HUES6 (cell line): Measurements from ENCODE around the gene TMEM202.

Source experiments
- H3K27ac ChIP-seq: 2 replicates; pipeline ENCODE4 v1.7.0; 2013; ENCODE audit warnings: low read depth, mild to moderate bottlenecking, low read length, inconsistent platforms
- H3K27me3 ChIP-seq: 2 replicates; pipeline ENCODE4 v1.6.1; 2013; ENCODE audit warnings: low read length; ENCODE audit not compliant: control insufficient read depth, insufficient read depth
- H3K36me3 ChIP-seq: 2 replicates; pipeline ENCODE4 v1.6.1; 2013; ENCODE audit warnings: low read length; ENCODE audit not compliant: control insufficient read depth, insufficient read depth
- H3K4me1 ChIP-seq: 2 replicates; pipeline ENCODE4 v1.6.1; 2013; ENCODE audit warnings: low read length; ENCODE audit not compliant: control insufficient read depth, insufficient read depth
- H3K4me3 ChIP-seq: 2 replicates; pipeline ENCODE4 v1.5.1; 2013; ENCODE audit warnings: low read depth, low read length
- H3K9ac ChIP-seq: one replicate; pipeline ENCODE4 v1.6.1; 2013; ENCODE audit warnings: mild to moderate bottlenecking, low read length
- H3K9me3 ChIP-seq: 2 replicates; pipeline ENCODE4 v1.6.1; 2013; ENCODE audit warnings: low read depth, low read length; ENCODE audit not compliant: control insufficient read depth, insufficient read depth

The TMEM202 gene

GRCh38 chr15:72397796-72398588, at the start of gene TMEM202:
Gene TMEM202, plus strand, starts transcription at chr15:72398305. Its CDS starts 22 bp downstream, at chr15:72398327.
- H3K4me3 ChIP-seq, result no peak within 1 kb of the TSS
- H3K36me3 ChIP-seq, result no peaks in the 10 kb centered on the region
- no peak within 1 kb of the TSS for H3K27ac ChIP-seq
- H3K27me3 ChIP-seq, result peaks cover 12% of the 10 kb centered on the region; the same call in 1 of the 2 replicates
- H3K9me3 ChIP-seq, result no peaks in the 10 kb centered on the region
- no peak within 1 kb of the TSS for H3K9ac ChIP-seq
- no peaks in the 10 kb centered on the region for H3K4me1 ChIP-seq

DNA sequence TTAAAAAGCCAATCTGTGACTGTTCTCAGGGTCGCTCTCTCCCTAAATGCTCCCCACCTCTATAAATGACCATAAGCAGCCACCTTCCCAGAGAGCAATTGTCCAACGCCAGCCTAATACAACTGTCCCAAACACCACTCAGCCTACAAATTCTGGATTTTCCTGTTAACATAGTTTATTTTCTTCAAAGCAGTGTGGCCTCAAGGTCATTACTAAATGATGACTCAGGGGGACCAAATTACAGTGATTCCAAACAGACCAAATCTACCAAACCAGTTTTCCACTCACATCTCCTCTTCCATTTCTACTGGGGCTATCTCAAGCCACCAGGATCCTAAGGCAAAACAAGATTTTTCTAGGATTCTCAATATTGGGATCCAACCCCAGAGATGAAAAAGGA, 44.8 kb upstream of the TMEM202 start:
- Histone ChIP-seq H3K4me1 (no peaks in the 10 kb centered on the region), H3K4me3 (no peak overlapping the region), H3K9ac (no peak overlapping the region), H3K27me3 (no peaks in the 10 kb centered on the region), H3K36me3 (peaks cover 61% of the 10 kb centered on the region), H3K9me3 (no peaks in the 10 kb centered on the region), H3K27ac (no peak overlapping the region)

DNA sequence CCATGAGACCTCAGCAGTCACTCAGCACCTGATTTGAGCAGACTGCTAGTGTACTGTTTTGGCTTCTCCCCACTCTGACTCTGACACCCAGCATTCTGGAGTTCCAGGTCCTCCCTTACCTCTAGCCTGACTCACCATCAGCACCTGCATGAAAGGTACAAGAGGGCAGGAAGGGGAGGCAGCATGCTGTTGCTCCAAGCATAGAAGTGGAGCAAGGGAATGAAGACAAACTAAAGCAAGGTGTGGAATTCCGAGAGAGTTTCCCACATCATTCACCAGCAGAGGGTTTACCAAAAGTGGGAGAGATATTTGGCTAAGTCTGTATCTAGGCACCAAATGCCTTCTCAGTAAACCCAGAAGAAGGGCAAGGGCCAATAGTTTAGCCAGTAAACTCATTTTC, 43.6 kb upstream of the TMEM202 start:
- peaks cover 49% of the 10 kb centered on the region for H3K36me3 ChIP-seq
- no peaks in the 10 kb centered on the region for H3K27me3 ChIP-seq
- H3K4me3 ChIP-seq, result no peak overlapping the region
- no peak overlapping the region for H3K27ac ChIP-seq
- no peaks in the 10 kb centered on the region for H3K4me1 ChIP-seq
- H3K9ac ChIP-seq, result no peak overlapping the region
- H3K9me3 ChIP-seq, result no peaks in the 10 kb centered on the region

GRCh38 chr15:72358121-72358520, 40.0 kb upstream of the TMEM202 start:
- no peaks in the 10 kb centered on the region for H3K9me3 ChIP-seq
- no peak overlapping the region for H3K4me3 ChIP-seq
- H3K4me1 ChIP-seq, result no peaks in the 10 kb centered on the region
- no peaks in the 10 kb centered on the region for H3K27me3 ChIP-seq
- peaks cover 27% of the 10 kb centered on the region for H3K36me3 ChIP-seq
- no peak overlapping the region for H3K9ac ChIP-seq
- no peak overlapping the region for H3K27ac ChIP-seq

DNA sequence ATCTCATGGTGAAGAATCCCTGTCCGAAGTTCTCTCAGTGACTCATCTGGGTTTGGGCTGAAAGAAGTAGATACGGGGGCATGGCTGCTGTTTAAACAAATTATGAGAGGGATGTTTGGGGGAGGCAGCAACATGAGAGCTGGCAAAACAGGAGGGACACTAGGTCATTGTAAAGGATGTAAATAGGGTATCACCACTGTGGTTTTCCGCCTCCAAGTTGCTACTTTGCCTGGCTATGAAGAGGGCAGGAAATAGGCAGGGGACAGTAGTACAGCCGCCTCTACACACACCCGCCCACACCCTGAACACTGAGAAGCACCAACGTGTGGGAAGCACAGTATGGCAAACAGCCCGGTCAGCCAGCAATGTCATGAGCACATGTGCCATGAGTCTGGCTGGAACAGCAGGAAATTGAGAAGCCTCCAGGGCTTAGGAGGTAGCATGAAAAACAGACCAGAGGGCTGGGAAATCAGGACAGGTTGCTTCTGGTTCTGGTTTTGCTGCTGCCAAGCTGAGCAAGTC, 39.4 kb upstream of the TMEM202 start:
- Histone ChIP-seq H3K9me3 (no peaks in the 10 kb centered on the region), H3K27me3 (no peaks in the 10 kb centered on the region), H3K4me3 (no peak overlapping the region), H3K4me1 (no peaks in the 10 kb centered on the region), H3K27ac (no peak overlapping the region), H3K9ac (no peak overlapping the region), H3K36me3 (peaks cover 21% of the 10 kb centered on the region)

DNA sequence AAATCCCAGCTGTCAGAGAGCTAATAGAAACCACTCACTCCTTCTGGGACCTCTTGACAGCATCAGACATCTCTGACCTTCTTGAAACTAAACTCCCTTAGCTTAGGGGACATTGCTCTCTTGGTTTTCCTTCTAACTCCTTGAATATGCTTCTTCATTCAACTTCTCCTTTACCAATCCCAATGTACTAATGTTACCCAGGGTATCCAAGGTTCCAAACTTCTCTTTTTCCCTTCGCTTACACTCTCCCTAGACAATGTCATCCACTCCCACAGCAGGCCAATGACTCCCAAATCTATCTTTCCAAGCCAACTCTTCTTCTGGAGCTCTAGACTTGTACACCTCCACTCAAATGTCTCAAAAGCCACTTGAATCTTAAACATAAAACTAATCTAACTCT, 36.9 kb upstream of the TMEM202 start:
- Histone ChIP-seq H3K27me3 (no peaks in the 10 kb centered on the region), H3K4me3 (no peak overlapping the region), H3K9ac (no peak overlapping the region), H3K36me3 (peaks cover 6% of the 10 kb centered on the region), H3K27ac (no peak overlapping the region), H3K4me1 (no peaks in the 10 kb centered on the region), H3K9me3 (no peaks in the 10 kb centered on the region)

- H3K4me3 ChIP-seq, result no peak overlapping the region
- no peaks in the 10 kb centered on the region for H3K4me1 ChIP-seq
- no peak overlapping the region for H3K27ac ChIP-seq
- H3K27me3 ChIP-seq, result no peaks in the 10 kb centered on the region
- H3K9me3 ChIP-seq, result no peaks in the 10 kb centered on the region
- H3K36me3 ChIP-seq, result peaks cover 6% of the 10 kb centered on the region
- no peak overlapping the region for H3K9ac ChIP-seq
Observed at GRCh38 chr15:72365844-72366243, 32.3 kb upstream of the TMEM202 start.

GRCh38 chr15:72368325-72368724, 29.8 kb upstream of the TMEM202 start:
- H3K9ac ChIP-seq, result no peak overlapping the region

DNA sequence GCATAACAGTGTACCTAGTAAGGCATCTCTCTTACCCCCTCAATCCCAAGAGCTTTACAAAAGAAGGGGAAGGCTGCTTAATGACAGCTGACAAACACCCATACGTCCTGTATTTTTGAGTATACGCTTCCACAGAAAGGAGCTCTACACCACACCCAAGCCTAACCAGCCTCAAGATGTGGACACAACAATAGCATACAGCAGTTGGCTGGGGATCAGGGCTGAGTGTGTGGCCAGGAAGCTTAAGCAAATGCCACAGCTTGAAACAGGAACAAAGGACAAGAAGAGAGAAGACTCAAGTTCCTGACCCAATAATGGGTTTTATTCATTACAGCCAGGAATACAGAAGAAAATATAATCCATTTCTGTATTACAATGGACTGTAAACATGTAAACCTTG, 29.2 kb upstream of the TMEM202 start:
- Histone ChIP-seq H3K27ac (no peak overlapping the region), H3K4me1 (no peaks in the 10 kb centered on the region), H3K9me3 (no peaks in the 10 kb centered on the region), H3K36me3 (peaks cover 6% of the 10 kb centered on the region), H3K27me3 (no peaks in the 10 kb centered on the region), H3K9ac (no peak overlapping the region), H3K4me3 (no peak overlapping the region)

More at GRCh38 chr15:72368325-72368724, 29.8 kb upstream of the TMEM202 start:
- H3K4me1 ChIP-seq, result no peaks in the 10 kb centered on the region
- no peaks in the 10 kb centered on the region for H3K9me3 ChIP-seq
- no peaks in the 10 kb centered on the region for H3K27me3 ChIP-seq
- no peak overlapping the region for H3K27ac ChIP-seq
- no peak overlapping the region for H3K4me3 ChIP-seq
- H3K36me3 ChIP-seq, result peaks cover 6% of the 10 kb centered on the region

DNA sequence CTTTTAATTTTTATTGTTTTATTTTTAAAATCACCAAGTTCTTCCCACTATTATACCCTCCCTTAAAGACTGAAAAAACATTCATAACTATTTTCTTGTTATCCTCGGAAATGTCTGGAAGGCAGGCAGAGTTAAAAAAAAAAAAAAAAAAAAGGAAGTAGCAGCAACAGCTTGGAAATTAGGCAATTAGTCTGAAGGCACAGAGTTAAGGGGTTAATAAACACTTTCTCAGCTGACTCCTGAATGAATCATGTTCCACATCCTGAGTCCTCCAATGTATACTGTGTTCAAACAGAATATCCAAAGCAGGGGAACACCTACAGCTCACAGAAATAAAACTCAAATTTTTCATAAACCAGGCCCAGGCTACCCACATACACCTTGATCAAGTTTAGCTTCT, 28.1 kb upstream of the TMEM202 start:
- no peak overlapping the region for H3K4me3 ChIP-seq
- no peaks in the 10 kb centered on the region for H3K4me1 ChIP-seq
- peaks cover 6% of the 10 kb centered on the region for H3K36me3 ChIP-seq
- H3K9ac ChIP-seq, result no peak overlapping the region
- no peaks in the 10 kb centered on the region for H3K27me3 ChIP-seq
- H3K9me3 ChIP-seq, result no peaks in the 10 kb centered on the region
- no peak overlapping the region for H3K27ac ChIP-seq

GRCh38 chr15:72372361-72372760, 25.7 kb upstream of the TMEM202 start:
- no peak overlapping the region for H3K27ac ChIP-seq
- peaks cover 6% of the 10 kb centered on the region for H3K36me3 ChIP-seq
- no peak overlapping the region for H3K9ac ChIP-seq
- no peaks in the 10 kb centered on the region for H3K9me3 ChIP-seq
- H3K4me3 ChIP-seq, result no peak overlapping the region
- no peaks in the 10 kb centered on the region for H3K4me1 ChIP-seq
- H3K27me3 ChIP-seq, result no peaks in the 10 kb centered on the region
